ENCODE measurements around the gene PFKFB2.

PFKFB2 gene

DNA sequence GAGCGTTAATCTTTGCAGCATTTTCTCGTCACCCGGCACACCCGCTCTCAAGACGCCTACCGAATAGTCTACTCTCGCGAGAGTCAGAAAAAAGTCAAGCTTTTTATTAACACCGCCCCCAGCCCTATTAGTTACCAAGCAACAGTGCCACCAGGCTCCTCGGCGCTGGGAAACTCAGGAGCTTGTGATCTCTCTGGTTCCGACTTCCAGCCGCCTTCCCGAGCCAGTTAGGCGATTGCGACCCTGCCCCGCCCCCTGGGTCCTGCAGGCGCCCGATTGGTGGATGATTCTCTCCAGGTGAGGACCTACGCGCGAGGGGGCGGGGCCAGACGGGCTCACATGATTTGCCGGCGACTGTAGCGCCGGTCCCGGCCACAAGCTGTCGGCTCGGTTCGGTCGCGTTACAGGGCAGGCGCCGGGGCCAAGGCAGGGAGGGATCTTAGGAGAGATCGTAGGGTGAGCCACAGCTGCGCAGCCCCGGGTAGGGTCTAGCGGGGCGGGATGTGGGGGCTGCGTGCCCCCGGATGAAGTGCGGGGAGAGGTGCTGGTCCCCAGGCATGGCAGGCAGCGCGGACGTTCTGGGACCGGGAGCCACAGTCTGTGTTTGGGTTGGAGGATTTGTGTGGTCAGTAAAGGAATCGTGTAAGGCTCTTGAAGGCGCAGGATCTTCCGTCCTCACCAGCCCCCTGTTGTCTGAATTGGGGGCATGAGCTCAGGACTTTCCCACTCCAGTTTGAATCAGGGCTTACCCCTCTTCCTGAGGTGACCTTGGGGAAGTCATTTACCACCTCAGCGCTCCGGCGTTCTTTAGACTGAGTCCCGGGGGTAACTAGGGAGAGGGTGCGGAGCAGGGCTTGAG is at the start of gene PFKFB2:
PFKFB2 (plus strand) TSS at position 365 of the 859 bp plus-strand sequence. CDS start 1,443 bp downstream, outside the sequence.
- peak within 1 kb of the TSS; percentile 77 for H3K4me3 ChIP-seq (ENCODE audit: low read depth, low read length)
- H3K36me3 ChIP-seq (ENCODE audit: control insufficient read depth in 2 of 2, insufficient read depth in 1 of 2, low read length in 2 of 2), result peaks cover 0 to 15% of the 10 kb centered on the region in 2 experiments; a peak in 1 of 3 replicates
- ChIA-PET POLR2A (interaction anchor here (0.5 to 1.7 kb wide), 10 partner anchors 11 to 1624 kb away, joined by 3 to 8 read pairs (median 4); partner anchors contain the start of genes C1orf116, CD55 and EIF2D), CTCF (interaction anchor here (0.6 to 1.4 kb wide), 12 partner anchors 8 to 352 kb away, joined by 3 to 4 read pairs (median 3); partner anchors contain the start of gene C1orf116)
- no peaks in the 10 kb centered on the region; the same call in 1 of the 2 replicates for H3K4me1 ChIP-seq (ENCODE audit: control insufficient read depth, insufficient read depth, low read length)
- peak within 1 kb of the TSS; percentile 4; the same call in 1 of the 2 replicates for H3K27ac ChIP-seq (ENCODE audit: extremely low read depth, low read depth, low read length)
- H3K9me3 ChIP-seq (ENCODE audit: control insufficient read depth, insufficient read depth, low read depth, low read length), result no peaks in the 10 kb centered on the region
- TF ChIP-seq ZNF707 (tag by site-specific recombination; IDR thresholded peaks at IDR 0.05), result no peak
- TF ChIP-seq, protein P1, sequence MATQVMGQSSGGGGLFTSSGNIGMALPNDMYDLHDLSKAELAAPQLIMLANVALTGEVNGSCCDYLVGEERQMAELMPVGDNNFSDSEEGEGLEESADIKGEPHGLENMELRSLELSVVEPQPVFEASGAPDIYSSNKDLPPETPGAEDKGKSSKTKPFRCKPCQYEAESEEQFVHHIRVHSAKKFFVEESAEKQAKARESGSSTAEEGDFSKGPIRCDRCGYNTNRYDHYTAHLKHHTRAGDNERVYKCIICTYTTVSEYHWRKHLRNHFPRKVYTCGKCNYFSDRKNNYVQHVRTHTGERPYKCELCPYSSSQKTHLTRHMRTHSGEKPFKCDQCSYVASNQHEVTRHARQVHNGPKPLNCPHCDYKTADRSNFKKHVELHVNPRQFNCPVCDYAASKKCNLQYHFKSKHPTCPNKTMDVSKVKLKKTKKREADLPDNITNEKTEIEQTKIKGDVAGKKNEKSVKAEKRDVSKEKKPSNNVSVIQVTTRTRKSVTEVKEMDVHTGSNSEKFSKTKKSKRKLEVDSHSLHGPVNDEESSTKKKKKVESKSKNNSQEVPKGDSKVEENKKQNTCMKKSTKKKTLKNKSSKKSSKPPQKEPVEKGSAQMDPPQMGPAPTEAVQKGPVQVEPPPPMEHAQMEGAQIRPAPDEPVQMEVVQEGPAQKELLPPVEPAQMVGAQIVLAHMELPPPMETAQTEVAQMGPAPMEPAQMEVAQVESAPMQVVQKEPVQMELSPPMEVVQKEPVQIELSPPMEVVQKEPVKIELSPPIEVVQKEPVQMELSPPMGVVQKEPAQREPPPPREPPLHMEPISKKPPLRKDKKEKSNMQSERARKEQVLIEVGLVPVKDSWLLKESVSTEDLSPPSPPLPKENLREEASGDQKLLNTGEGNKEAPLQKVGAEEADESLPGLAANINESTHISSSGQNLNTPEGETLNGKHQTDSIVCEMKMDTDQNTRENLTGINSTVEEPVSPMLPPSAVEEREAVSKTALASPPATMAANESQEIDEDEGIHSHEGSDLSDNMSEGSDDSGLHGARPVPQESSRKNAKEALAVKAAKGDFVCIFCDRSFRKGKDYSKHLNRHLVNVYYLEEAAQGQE (tag by site-specific recombination; IDR thresholded peaks at IDR 0.05), result no peak
- no peak for TF ChIP-seq ZBTB21 (tag by site-specific recombination; IDR thresholded peaks at IDR 0.05)
- TF ChIP-seq, protein P2, sequence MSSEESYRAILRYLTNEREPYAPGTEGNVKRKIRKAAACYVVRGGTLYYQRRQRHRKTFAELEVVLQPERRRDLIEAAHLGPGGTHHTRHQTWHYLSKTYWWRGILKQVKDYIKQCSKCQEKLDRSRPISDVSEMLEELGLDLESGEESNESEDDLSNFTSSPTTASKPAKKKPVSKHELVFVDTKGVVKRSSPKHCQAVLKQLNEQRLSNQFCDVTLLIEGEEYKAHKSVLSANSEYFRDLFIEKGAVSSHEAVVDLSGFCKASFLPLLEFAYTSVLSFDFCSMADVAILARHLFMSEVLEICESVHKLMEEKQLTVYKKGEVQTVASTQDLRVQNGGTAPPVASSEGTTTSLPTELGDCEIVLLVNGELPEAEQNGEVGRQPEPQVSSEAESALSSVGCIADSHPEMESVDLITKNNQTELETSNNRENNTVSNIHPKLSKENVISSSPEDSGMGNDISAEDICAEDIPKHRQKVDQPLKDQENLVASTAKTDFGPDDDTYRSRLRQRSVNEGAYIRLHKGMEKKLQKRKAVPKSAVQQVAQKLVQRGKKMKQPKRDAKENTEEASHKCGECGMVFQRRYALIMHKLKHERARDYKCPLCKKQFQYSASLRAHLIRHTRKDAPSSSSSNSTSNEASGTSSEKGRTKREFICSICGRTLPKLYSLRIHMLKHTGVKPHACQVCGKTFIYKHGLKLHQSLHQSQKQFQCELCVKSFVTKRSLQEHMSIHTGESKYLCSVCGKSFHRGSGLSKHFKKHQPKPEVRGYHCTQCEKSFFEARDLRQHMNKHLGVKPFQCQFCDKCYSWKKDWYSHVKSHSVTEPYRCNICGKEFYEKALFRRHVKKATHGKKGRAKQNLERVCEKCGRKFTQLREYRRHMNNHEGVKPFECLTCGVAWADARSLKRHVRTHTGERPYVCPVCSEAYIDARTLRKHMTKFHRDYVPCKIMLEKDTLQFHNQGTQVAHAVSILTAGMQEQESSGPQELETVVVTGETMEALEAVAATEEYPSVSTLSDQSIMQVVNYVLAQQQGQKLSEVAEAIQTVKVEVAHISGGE (tag by site-specific recombination; conservative IDR thresholded peaks at IDR 0.05; ENCODE audit: low read depth), result peak; percentile 89
- TF ChIP-seq ZNF292 (tag by site-specific recombination; IDR thresholded peaks at IDR 0.05; ENCODE audit: borderline replicate concordance, low read depth), result no peak
- TF ChIP-seq ZNF792 (tag by site-specific recombination; IDR thresholded peaks at IDR 0.05), result no peak
- TF ChIP-seq ZNF341 (tag by site-specific recombination; IDR thresholded peaks at IDR 0.05; ENCODE audit: low read depth), result peak; percentile 72
- TF ChIP-seq, protein P3, sequence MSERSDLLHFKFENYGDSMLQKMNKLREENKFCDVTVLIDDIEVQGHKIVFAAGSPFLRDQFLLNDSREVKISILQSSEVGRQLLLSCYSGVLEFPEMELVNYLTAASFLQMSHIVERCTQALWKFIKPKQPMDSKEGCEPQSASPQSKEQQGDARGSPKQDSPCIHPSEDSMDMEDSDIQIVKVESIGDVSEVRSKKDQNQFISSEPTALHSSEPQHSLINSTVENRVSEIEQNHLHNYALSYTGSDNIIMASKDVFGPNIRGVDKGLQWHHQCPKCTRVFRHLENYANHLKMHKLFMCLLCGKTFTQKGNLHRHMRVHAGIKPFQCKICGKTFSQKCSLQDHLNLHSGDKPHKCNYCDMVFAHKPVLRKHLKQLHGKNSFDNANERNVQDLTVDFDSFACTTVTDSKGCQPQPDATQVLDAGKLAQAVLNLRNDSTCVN (tag by site-specific recombination; optimal IDR thresholded peaks at IDR 0.05), result peak; percentile 57
- TF ChIP-seq ZNF24 (tag by site-specific recombination; IDR thresholded peaks at IDR 0.05), result 0 out of 2 replicates have a peak, but pooled peaks have one; percentile 23
- peak; percentile 79 for TF ChIP-seq ZBTB17 (tag by site-specific recombination; IDR thresholded peaks at IDR 0.05)
- no peak for TF ChIP-seq HOXD13 (CRISPR knock-in tag; IDR thresholded peaks at IDR 0.05; ENCODE audit: borderline replicate concordance)
- TF ChIP-seq, protein P4, sequence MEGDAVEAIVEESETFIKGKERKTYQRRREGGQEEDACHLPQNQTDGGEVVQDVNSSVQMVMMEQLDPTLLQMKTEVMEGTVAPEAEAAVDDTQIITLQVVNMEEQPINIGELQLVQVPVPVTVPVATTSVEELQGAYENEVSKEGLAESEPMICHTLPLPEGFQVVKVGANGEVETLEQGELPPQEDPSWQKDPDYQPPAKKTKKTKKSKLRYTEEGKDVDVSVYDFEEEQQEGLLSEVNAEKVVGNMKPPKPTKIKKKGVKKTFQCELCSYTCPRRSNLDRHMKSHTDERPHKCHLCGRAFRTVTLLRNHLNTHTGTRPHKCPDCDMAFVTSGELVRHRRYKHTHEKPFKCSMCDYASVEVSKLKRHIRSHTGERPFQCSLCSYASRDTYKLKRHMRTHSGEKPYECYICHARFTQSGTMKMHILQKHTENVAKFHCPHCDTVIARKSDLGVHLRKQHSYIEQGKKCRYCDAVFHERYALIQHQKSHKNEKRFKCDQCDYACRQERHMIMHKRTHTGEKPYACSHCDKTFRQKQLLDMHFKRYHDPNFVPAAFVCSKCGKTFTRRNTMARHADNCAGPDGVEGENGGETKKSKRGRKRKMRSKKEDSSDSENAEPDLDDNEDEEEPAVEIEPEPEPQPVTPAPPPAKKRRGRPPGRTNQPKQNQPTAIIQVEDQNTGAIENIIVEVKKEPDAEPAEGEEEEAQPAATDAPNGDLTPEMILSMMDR (tag by site-specific recombination; IDR thresholded peaks at IDR 0.05), result peak; percentile 68
- peak; percentile 67; the same call in 1 of the 2 replicates for TF ChIP-seq MYNN (tag by site-specific recombination; IDR thresholded peaks at IDR 0.05; ENCODE audit: borderline replicate concordance)
- peak; percentile 23; the same call in 1 of the 2 replicates for TF ChIP-seq KLF8 (tag by site-specific recombination; IDR thresholded peaks at IDR 0.05)
- TF ChIP-seq, protein P5, sequence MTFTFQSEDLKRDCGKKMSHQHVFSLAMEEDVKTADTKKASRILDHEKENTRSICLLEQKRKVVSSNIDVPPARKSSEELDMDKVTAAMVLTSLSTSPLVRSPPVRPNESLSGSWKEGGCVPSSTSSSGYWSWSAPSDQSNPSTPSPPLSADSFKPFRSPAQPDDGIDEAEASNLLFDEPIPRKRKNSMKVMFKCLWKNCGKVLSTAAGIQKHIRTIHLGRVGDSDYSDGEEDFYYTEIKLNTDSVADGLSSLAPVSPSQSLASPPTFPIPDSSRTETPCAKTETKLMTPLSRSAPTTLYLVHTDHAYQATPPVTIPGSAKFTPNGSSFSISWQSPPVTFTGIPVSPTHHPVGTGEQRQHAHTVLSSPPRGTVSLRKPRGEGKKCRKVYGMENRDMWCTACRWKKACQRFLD (tag by site-specific recombination; IDR thresholded peaks at IDR 0.05), result peak; percentile 92
- peak; percentile 21; the same call in 1 of the 2 replicates for TF ChIP-seq ZXDB (tag by site-specific recombination; IDR thresholded peaks at IDR 0.05)
- peak; percentile 96 for TF ChIP-seq IKZF3 (tag by site-specific recombination; IDR thresholded peaks at IDR 0.05)
- peak; percentile 92 for TF ChIP-seq SP2 (tag by site-specific recombination; IDR thresholded peaks at IDR 0.05)
- TF ChIP-seq, protein P6, sequence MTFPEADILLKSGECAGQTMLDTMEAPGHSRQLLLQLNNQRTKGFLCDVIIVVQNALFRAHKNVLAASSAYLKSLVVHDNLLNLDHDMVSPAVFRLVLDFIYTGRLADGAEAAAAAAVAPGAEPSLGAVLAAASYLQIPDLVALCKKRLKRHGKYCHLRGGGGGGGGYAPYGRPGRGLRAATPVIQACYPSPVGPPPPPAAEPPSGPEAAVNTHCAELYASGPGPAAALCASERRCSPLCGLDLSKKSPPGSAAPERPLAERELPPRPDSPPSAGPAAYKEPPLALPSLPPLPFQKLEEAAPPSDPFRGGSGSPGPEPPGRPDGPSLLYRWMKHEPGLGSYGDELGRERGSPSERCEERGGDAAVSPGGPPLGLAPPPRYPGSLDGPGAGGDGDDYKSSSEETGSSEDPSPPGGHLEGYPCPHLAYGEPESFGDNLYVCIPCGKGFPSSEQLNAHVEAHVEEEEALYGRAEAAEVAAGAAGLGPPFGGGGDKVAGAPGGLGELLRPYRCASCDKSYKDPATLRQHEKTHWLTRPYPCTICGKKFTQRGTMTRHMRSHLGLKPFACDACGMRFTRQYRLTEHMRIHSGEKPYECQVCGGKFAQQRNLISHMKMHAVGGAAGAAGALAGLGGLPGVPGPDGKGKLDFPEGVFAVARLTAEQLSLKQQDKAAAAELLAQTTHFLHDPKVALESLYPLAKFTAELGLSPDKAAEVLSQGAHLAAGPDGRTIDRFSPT (tag by site-specific recombination; IDR thresholded peaks at IDR 0.05), result peak; percentile 76; the same call in 1 of the 2 replicates
- TF ChIP-seq EGR2 (tag by site-specific recombination; IDR thresholded peaks at IDR 0.05; ENCODE audit: low read depth), result peak; percentile 57
- TF ChIP-seq GLIS1 (tag by site-specific recombination; IDR thresholded peaks at IDR 0.05), result peak; percentile 50; the same call in 1 of the 2 replicates
- TF ChIP-seq SCRT2 (tag by site-specific recombination; IDR thresholded peaks at IDR 0.05), result peak; percentile 45; the same call in 1 of the 2 replicates

All from HEK293 (cell line).